ENCODE measurements around the gene ALAD. TPM values are rescaled to one million over a fixed set of nuclear protein-coding genes. Genes with fewer than 3 reads are reported as not detected.
"Not testable (repeated sequence)": the region's sequence is repeated elsewhere in the genome, so short reads cannot be mapped to it uniquely, and the experiment has no call there.

Gene ALAD
- polyA plus RNA-seq, 1 donor from 2014 or later, result 42.9 TPM

DNA sequence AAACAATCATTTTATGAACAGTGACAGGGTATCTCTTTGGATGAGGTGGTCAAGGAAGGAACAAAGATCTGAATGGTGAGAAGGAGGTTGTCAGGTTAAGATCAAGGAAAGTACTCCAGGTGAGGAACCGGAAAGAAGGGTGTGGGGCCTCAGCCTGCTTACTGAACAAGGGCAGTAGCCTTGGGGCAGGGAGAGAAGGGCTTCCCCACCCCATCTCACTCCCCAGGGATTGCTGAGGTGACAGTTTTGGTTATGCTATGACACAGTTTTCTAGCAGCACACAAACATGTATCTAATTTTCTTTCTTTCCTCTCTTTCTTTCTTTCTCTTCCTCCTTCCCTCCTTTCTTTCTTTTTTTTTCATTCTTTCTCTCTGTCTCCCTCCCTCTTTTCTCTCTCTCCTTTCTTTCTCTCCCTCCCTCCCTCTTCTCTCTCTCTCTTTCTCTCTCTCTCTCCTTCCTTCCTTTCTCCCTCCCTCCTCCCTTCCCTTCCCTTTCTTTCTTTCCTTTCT, 20.2 kb downstream of the ALAD start:
- H2AFZ ChIP-seq (ENCODE audit: low read depth, low read length), result no peak overlapping the region

DNA sequence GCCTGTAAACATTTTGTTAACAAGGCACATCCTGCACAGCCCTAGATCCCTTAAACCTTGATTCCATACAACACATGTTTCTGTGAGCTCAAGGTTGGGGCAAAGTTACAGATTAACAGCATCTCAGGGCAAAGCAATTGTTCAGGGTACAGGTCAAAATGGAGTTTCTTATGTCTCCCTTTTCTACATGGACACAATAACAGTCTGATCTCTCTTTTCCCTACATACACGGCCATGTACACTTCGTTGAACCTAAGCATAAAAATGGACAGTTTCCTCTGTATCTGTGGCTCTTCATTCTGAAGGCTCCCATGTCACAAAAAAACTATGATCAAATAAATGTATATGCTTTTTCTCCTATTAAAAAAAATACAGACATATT, 21.3 kb downstream of the ALAD start:
- not testable (repeated sequence) for H2AFZ ChIP-seq (ENCODE audit: low read depth, low read length); H4K20me1 ChIP-seq (ENCODE audit: insufficient read depth); H3K4me2 ChIP-seq (ENCODE audit: low read length); H3K9me3 ChIP-seq (ENCODE audit: low read length); H3F3A ChIP-seq (ENCODE audit: insufficient read depth, low read length, poor library complexity, severe bottlenecking); H3K9ac ChIP-seq (ENCODE audit: low read length); H3K4me3 ChIP-seq (ENCODE audit: low read length); H3K9me2 ChIP-seq (ENCODE audit: insufficient read depth, low read length); H3K79me2 ChIP-seq (replicated peaks; ENCODE audit: insufficient read depth, low read length); H3K36me3 ChIP-seq (ENCODE audit: insufficient read depth, low read length); H3K27me3 ChIP-seq (ENCODE audit: insufficient read depth, low read depth, low read length); H3K27ac ChIP-seq (ENCODE audit: low read length)

More for the DNA sequence above, 20.2 kb downstream of the ALAD start:
- no peaks in the 10 kb centered on the region for H4K20me1 ChIP-seq (ENCODE audit: insufficient read depth)
- H3K27ac ChIP-seq (ENCODE audit: low read length), result no peak overlapping the region
- no peak for TF ChIP-seq TAF1 (IDR thresholded peaks at IDR 0.05; ENCODE audit: low read depth)
- no peak for TF ChIP-seq EP300 (conservative IDR thresholded peaks at IDR 0.05; ENCODE audit: poor library complexity, severe bottlenecking)
- TF ChIP-seq, protein P1, sequence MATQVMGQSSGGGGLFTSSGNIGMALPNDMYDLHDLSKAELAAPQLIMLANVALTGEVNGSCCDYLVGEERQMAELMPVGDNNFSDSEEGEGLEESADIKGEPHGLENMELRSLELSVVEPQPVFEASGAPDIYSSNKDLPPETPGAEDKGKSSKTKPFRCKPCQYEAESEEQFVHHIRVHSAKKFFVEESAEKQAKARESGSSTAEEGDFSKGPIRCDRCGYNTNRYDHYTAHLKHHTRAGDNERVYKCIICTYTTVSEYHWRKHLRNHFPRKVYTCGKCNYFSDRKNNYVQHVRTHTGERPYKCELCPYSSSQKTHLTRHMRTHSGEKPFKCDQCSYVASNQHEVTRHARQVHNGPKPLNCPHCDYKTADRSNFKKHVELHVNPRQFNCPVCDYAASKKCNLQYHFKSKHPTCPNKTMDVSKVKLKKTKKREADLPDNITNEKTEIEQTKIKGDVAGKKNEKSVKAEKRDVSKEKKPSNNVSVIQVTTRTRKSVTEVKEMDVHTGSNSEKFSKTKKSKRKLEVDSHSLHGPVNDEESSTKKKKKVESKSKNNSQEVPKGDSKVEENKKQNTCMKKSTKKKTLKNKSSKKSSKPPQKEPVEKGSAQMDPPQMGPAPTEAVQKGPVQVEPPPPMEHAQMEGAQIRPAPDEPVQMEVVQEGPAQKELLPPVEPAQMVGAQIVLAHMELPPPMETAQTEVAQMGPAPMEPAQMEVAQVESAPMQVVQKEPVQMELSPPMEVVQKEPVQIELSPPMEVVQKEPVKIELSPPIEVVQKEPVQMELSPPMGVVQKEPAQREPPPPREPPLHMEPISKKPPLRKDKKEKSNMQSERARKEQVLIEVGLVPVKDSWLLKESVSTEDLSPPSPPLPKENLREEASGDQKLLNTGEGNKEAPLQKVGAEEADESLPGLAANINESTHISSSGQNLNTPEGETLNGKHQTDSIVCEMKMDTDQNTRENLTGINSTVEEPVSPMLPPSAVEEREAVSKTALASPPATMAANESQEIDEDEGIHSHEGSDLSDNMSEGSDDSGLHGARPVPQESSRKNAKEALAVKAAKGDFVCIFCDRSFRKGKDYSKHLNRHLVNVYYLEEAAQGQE (IDR thresholded peaks at IDR 0.05; ENCODE audit: borderline replicate concordance), result no peak
- no peak for TF ChIP-seq SMC3 (conservative IDR thresholded peaks at IDR 0.05; ENCODE audit: poor library complexity)
- no peak for TF ChIP-seq MXI1 (conservative IDR thresholded peaks at IDR 0.05; ENCODE audit: poor library complexity, severe bottlenecking)
- TF ChIP-seq RAD21 (conservative IDR thresholded peaks at IDR 0.05), result no peak
- no peak for TF ChIP-seq POLR2AphosphoS5 (IDR thresholded peaks at IDR 0.05)
- TF ChIP-seq, protein P2, sequence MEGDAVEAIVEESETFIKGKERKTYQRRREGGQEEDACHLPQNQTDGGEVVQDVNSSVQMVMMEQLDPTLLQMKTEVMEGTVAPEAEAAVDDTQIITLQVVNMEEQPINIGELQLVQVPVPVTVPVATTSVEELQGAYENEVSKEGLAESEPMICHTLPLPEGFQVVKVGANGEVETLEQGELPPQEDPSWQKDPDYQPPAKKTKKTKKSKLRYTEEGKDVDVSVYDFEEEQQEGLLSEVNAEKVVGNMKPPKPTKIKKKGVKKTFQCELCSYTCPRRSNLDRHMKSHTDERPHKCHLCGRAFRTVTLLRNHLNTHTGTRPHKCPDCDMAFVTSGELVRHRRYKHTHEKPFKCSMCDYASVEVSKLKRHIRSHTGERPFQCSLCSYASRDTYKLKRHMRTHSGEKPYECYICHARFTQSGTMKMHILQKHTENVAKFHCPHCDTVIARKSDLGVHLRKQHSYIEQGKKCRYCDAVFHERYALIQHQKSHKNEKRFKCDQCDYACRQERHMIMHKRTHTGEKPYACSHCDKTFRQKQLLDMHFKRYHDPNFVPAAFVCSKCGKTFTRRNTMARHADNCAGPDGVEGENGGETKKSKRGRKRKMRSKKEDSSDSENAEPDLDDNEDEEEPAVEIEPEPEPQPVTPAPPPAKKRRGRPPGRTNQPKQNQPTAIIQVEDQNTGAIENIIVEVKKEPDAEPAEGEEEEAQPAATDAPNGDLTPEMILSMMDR (IDR thresholded peaks at IDR 0.05; ENCODE audit: poor library complexity, severe bottlenecking), result no peak
- no peak for TF ChIP-seq EZH2 (IDR thresholded peaks at IDR 0.05; ENCODE audit: borderline replicate concordance, insufficient read depth, low read length, poor library complexity, severe bottlenecking)
- no peaks in the 10 kb centered on the region for H3K79me2 ChIP-seq (replicated peaks; ENCODE audit: insufficient read depth, low read length)
- no peak overlapping the region for H3K9ac ChIP-seq (ENCODE audit: low read length)
- H3K27me3 ChIP-seq (ENCODE audit: insufficient read depth, low read depth, low read length), result no peaks in the 10 kb centered on the region
- H3K9me3 ChIP-seq (ENCODE audit: low read length), result no peaks in the 10 kb centered on the region
- H3F3A ChIP-seq (ENCODE audit: insufficient read depth, low read length, poor library complexity, severe bottlenecking), result no peaks in the 10 kb centered on the region
- H3K4me2 ChIP-seq (ENCODE audit: low read length), result no peak overlapping the region
- H3K4me3 ChIP-seq (ENCODE audit: low read length), result no peak overlapping the region
- no peaks in the 10 kb centered on the region for H3K36me3 ChIP-seq (ENCODE audit: insufficient read depth, low read length)
- H3K9me2 ChIP-seq (ENCODE audit: insufficient read depth, low read length), result no peaks in the 10 kb centered on the region

DNA sequence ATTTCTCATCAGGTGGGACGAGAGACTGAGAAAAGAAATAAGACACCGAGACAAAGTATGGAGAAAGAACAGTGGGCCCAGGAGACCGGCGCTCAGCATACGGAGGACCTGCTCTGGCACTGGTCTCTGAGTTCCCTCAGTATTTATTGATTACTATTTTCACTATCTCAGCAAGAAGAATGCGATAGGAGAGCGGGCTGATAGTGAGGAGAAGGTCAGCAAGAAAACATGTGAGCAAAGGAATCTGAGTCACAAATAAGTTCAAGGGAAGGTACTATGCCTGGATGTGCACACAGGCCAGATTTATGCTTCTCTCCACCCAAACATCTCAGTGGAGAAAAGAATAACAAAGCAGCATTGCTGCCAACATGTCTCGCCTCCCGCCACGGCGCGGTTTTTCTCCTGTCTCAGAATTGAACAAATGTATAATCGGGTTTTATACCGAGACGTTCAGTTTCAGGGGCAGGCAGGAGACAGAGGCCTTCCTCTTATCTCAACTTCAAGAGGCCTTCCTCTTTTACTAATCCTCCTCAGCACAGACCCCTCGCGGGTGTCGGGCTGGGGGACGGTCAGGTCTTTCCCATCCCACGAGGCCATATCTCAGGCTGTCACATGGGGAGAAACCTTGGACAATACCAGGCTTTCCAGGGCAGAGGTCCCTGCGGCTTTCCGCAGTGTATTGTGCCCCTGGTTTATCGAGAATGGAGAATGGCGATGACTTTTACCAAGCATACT, 21.8 kb downstream of the ALAD start:
- H3K27ac ChIP-seq (ENCODE audit: low read length); H2AFZ ChIP-seq (ENCODE audit: low read depth, low read length); H3K4me2 ChIP-seq (ENCODE audit: low read length); H3K4me3 ChIP-seq (ENCODE audit: low read length); H3K27me3 ChIP-seq (ENCODE audit: insufficient read depth, low read depth, low read length); H3K9me3 ChIP-seq (ENCODE audit: low read length); H3K9me2 ChIP-seq (ENCODE audit: insufficient read depth, low read length); H3K79me2 ChIP-seq (replicated peaks; ENCODE audit: insufficient read depth, low read length); H4K20me1 ChIP-seq (ENCODE audit: insufficient read depth); H3K36me3 ChIP-seq (ENCODE audit: insufficient read depth, low read length); H3K9ac ChIP-seq (ENCODE audit: low read length); H3F3A ChIP-seq (ENCODE audit: insufficient read depth, low read length, poor library complexity, severe bottlenecking): not testable (repeated sequence)
